AG04450 (cell line): ENCODE data around the gene IQSEC3. TPM values are rescaled to one million over a fixed set of nuclear protein-coding genes. Genes with fewer than 3 reads are reported as not detected.
A peak's percentile ranks its signal among the peaks of the same experiment; 100 is the strongest.
"Not testable (repeated sequence)": the region's sequence is repeated elsewhere in the genome, so short reads cannot be mapped to it uniquely, and the experiment has no call there.

Source experiments
- CTCF ChIA-PET: fragments of 300-600, 350-600 bp; formaldehyde crosslinking; extraction: SDS; loops from one replicate; lab custom pipeline; 2022; ENCODE audit warnings: antibody characterized with exemption, inconsistent platforms; lab: Charles Lee
- POLR2A ChIA-PET: fragments of 350-600 bp; formaldehyde crosslinking; extraction: SDS; loops from one replicate; lab custom pipeline; 2021; ENCODE audit warnings: antibody characterized with exemption, inconsistent platforms; lab: Yijun Ruan, JAX
- DNase-seq: peaks from one replicate; pipeline ENCODE4 v3.0.0-alpha.2; 2011; ENCODE audit warnings: low read depth, low spot score
- H3K27ac ChIP-seq: one replicate; pipeline ENCODE4 v1.5.1; 2012; ENCODE audit warnings: low read depth, low read length, control low read depth
- H3K27me3 ChIP-seq: one replicate; pipeline ENCODE4 v1.6.0; 2012; ENCODE audit warnings: low read length; ENCODE audit not compliant: control insufficient read depth, insufficient read depth
- H3K4me3 ChIP-seq: 2 replicates; pipeline ENCODE4 v1.5.1; 2011; ENCODE audit warnings: mild to moderate bottlenecking, low read depth, low read length, control low read depth
- H3K9me3 ChIP-seq: 2 replicates; pipeline ENCODE4 v1.5.1; 2012; ENCODE audit warnings: low read length; ENCODE audit not compliant: control insufficient read depth, insufficient read depth
- polyA minus RNA-seq: library from RNA; depleted of rRNA, polyadenylated mRNA; stranded (reverse); fragments of >200 nt; gene quantifications from 2 replicates; pipeline ENCODE4 v1.2.3, GENCODE V29; 2011; rRNA and poly(A)+ RNA removed
- polyA plus RNA-seq: library from polyadenylated mRNA; depleted of rRNA; stranded (reverse); fragments of >200 nt; gene quantifications from 2 replicates; pipeline ENCODE4 v1.2.3, GENCODE V29; 2011; rRNA removed
- TF ChIP-seq, protein P1 (sequence below): IDR thresholded peaks from 2 replicates; pipeline ENCODE4 v1.5.1; 2011; ENCODE audit warnings: low read depth, low read length, control low read depth, inconsistent platforms

IQSEC3 gene
- 0.47 and 0.71 TPM in 2 replicates for polyA plus RNA-seq
- 0.52 and 0.74 TPM in 2 replicates for polyA minus RNA-seq

- CTCF ChIA-PET, H3K27me3 ChIP-seq, DNase-seq, POLR2A ChIA-PET, H3K9me3 ChIP-seq: not testable (repeated sequence)
- Histone ChIP-seq H3K4me3 (peak within 1 kb of the TSS; percentile 48), H3K27ac (peak within 1 kb of the TSS; percentile 83)
These were observed at the start of gene IQSEC3 for GRCh38 chr12:66428-66781. Gene IQSEC3 (plus strand): TSS chr12:66767. CDS start chr12:66883, 116 bp downstream.

- CTCF ChIA-PET: not testable (repeated sequence)
These were observed 48.9 kb upstream of the IQSEC3 start for GRCh38 chr12:17370-18340.

GRCh38 chr12:18821-19567 is 47.6 kb upstream of the IQSEC3 start:
- H3K9me3 ChIP-seq, CTCF ChIA-PET, H3K4me3 ChIP-seq, DNase-seq, H3K27me3 ChIP-seq, POLR2A ChIA-PET, H3K27ac ChIP-seq: not testable (repeated sequence)

More at GRCh38 chr12:17370-18340, 48.9 kb upstream of the IQSEC3 start:
- H3K9me3 ChIP-seq, H3K4me3 ChIP-seq, POLR2A ChIA-PET, H3K27ac ChIP-seq, DNase-seq, H3K27me3 ChIP-seq: not testable (repeated sequence)

DNA sequence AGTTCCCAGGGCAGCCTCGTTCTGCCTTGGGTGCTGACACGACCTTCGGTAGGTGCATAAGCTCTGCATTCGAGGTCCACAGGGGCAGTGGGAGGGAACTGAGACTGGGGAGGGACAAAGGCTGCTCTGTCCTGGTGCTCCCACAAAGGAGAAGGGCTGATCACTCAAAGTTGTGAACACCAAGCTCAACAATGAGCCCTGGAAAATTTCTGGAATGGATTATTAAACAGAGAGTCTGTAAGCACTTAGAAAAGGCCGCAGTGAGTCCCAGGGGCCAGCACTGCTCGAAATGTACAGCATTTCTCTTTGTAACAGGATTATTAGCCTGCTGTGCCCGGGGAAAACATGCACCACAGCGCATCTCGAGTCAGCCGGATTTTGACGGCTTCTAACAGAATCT is 46.7 kb upstream of the IQSEC3 start:
- POLR2A ChIA-PET, H3K27ac ChIP-seq, H3K4me3 ChIP-seq, CTCF ChIA-PET, H3K27me3 ChIP-seq, H3K9me3 ChIP-seq, DNase-seq: not testable (repeated sequence)

DNA sequence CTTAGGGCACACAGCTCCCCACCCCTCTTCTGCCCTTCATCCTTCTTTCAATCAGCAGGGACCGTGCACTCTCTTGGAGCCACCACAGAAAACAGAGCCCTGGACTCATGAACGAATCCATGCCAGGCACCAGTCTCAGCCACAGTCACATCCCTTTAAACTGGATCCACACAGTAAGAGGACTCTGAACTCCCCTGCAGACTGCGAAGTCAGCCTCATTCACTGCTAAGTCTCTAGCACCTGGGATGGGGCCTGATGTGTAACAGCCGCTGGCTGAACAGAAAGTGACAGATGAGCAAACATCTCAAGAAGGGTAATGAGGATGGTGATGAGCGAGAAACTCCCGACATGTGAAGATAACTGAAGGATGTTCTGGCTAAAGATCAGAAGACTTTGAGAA is 45.8 kb upstream of the IQSEC3 start:
- DNase-seq: no peak
- H3K4me3 ChIP-seq: no peak overlapping the region
- POLR2A ChIA-PET: no interaction called here
- CTCF ChIA-PET: no interaction called here
- H3K27me3 ChIP-seq: no peaks in the 10 kb centered on the region
- no peaks in the 10 kb centered on the region; the same call in 1 of the 2 replicates for H3K9me3 ChIP-seq
- TF ChIP-seq, protein P1, sequence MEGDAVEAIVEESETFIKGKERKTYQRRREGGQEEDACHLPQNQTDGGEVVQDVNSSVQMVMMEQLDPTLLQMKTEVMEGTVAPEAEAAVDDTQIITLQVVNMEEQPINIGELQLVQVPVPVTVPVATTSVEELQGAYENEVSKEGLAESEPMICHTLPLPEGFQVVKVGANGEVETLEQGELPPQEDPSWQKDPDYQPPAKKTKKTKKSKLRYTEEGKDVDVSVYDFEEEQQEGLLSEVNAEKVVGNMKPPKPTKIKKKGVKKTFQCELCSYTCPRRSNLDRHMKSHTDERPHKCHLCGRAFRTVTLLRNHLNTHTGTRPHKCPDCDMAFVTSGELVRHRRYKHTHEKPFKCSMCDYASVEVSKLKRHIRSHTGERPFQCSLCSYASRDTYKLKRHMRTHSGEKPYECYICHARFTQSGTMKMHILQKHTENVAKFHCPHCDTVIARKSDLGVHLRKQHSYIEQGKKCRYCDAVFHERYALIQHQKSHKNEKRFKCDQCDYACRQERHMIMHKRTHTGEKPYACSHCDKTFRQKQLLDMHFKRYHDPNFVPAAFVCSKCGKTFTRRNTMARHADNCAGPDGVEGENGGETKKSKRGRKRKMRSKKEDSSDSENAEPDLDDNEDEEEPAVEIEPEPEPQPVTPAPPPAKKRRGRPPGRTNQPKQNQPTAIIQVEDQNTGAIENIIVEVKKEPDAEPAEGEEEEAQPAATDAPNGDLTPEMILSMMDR: no peak
- H3K27ac ChIP-seq: no peak overlapping the region

- Histone ChIP-seq H3K27ac (peak overlapping the region; percentile 31), H3K27me3 (no peaks in the 10 kb centered on the region)
- CTCF ChIA-PET: no interaction called here
These were observed 45.0 kb upstream of the IQSEC3 start for GRCh38 chr12:21301-22189.

More at GRCh38 chr12:21301-22189, 45.0 kb upstream of the IQSEC3 start:
- POLR2A ChIA-PET: no interaction called here
- DNase-seq: no peak
- Histone ChIP-seq H3K4me3 (no peak overlapping the region), H3K9me3 (no peaks in the 10 kb centered on the region; the same call in 1 of the 2 replicates)
- TF ChIP-seq, protein P1: no peak
